ENCODE results near the gene CA14.
"Not testable (repeated sequence)": the region's sequence is repeated elsewhere in the genome, so short reads cannot be mapped to it uniquely, and the experiment has no call there.

The CA14 gene

GRCh38 chr1:150257624-150258585 is at the start of gene CA14:
TSS of gene CA14 (plus strand) at chr1:150257774. CDS start at chr1:150258129, 355 bp downstream.
- no peak for DNase-seq (ENCODE audit: low read depth)

GRCh38 chr1:150208460-150208859 is 49.1 kb upstream of the CA14 start:
- DNase-seq (ENCODE audit: low read depth): not testable (repeated sequence)

- no peak for DNase-seq (ENCODE audit: low read depth)
Observed at GRCh38 chr1:150210091-150210490, 47.5 kb upstream of the CA14 start.

- DNase-seq (ENCODE audit: low read depth): no peak
Observed at GRCh38 chr1:150210706-150211105, 46.9 kb upstream of the CA14 start.

- no peak for DNase-seq (ENCODE audit: low read depth)
Observed at GRCh38 chr1:150212070-150212469, 45.5 kb upstream of the CA14 start.

- peak; percentile 83 for DNase-seq (ENCODE audit: low read depth)
Observed at GRCh38 chr1:150213170-150214098, 44.1 kb upstream of the CA14 start.

- DNase-seq (ENCODE audit: low read depth): not testable (repeated sequence)
Observed at GRCh38 chr1:150214099-150214756, 43.3 kb upstream of the CA14 start.

GRCh38 chr1:150215855-150216254 is 41.7 kb upstream of the CA14 start:
- not testable (repeated sequence) for DNase-seq (ENCODE audit: low read depth)

GRCh38 chr1:150221552-150221951 is 36.0 kb upstream of the CA14 start:
- peak; percentile 56 for DNase-seq (ENCODE audit: low read depth)

GRCh38 chr1:150224983-150225382 is 32.6 kb upstream of the CA14 start:
- no peak for DNase-seq (ENCODE audit: low read depth)

GRCh38 chr1:150225546-150225945 is 32.0 kb upstream of the CA14 start:
- no peak for DNase-seq (ENCODE audit: low read depth)

GRCh38 chr1:150226486-150226885 is 31.1 kb upstream of the CA14 start:
- no peak for DNase-seq (ENCODE audit: low read depth)

GRCh38 chr1:150227228-150227627 is 30.3 kb upstream of the CA14 start:
- no peak for DNase-seq (ENCODE audit: low read depth)

- DNase-seq (ENCODE audit: low read depth): not testable (repeated sequence)
Observed at GRCh38 chr1:150228246-150228645, 29.3 kb upstream of the CA14 start.

- not testable (repeated sequence) for DNase-seq (ENCODE audit: low read depth)
Observed at GRCh38 chr1:150232921-150233320, 24.7 kb upstream of the CA14 start.

- peak; percentile 30 for DNase-seq (ENCODE audit: low read depth)
Observed at GRCh38 chr1:150233359-150234308, 23.9 kb upstream of the CA14 start.

- no peak for DNase-seq (ENCODE audit: low read depth)
Observed at GRCh38 chr1:150234309-150234565, 23.3 kb upstream of the CA14 start.

- DNase-seq (ENCODE audit: low read depth): peak; percentile 87
Observed at GRCh38 chr1:150234566-150235293, 22.8 kb upstream of the CA14 start.

- peak; percentile 62 for DNase-seq (ENCODE audit: low read depth)
Observed at GRCh38 chr1:150235294-150235851, 22.2 kb upstream of the CA14 start.
